Skeletal muscle cell (primary cell): ENCODE measurements around the gene DNAJB2.
"Not testable (repeated sequence)": the region's sequence is repeated elsewhere in the genome, so short reads cannot be mapped to it uniquely, and the experiment has no call there.

Source experiments
- DNase-seq: peaks from one replicate; pipeline ENCODE4 v3.0.0-alpha.2; 2010; ENCODE audit warnings: low read depth
- H3K4me3 ChIP-seq: 2 replicates; pipeline ENCODE4 v1.5.1; 2011; ENCODE audit warnings: low read depth, mild to moderate bottlenecking, control low read depth, low read length, moderate library complexity

DNAJB2 gene

DNA sequence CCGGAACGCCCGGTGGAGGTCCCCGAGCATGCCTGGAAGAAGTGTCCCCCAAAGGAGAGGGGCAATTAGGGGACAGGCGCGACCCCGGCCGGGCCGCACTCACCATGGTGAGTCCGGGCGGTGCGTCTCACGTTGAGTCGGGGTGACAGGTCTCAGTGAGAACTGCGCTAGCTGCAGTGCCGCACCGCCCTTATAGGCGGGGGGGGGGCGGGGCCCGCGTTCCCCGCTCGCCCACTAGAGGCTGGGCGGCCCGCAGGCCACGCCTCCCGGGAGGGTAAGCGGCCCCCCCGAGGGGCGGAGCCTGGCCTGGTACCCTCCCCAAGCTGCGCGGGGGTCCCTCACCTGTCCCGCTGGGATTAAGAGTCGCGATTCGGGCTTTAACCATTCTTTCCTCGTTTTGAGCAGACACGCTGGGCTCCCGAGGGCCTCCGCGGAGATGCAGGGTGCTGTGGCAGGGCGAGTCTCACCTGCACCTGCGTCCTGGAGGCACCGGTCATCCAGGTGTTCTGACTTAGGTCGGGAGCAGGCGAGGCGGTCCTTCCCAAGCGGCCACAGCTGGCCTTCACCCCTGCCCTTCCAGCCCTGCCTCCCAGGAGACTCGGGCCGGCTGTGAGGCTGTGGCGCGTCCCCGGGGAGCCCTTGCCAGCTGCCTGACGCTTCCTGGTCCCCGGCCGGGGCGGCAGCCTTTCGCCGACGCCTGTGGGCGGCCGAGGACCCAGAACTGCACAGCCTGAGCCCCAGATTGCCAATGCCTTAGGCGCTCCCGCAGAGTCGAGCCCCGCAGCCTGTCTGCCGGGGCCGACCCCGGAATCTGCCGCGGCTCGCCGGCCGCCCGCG is 25.2 kb upstream of the DNAJB2 start, which contains the start of gene TUBA4A:
Gene TUBA4A, minus strand, starts transcription at position 166 of the 837 bp plus-strand sequence. Its CDS starts 60 bp downstream, at position 106.
- H3K4me3 ChIP-seq = peak within 1 kb of the TSS; percentile 58
- DNase-seq = no peak

GRCh38 chr2:219254590-219255201 is 24.5 kb upstream of the DNAJB2 start:
- H3K4me3 ChIP-seq = peak overlapping the region; percentile 58
- DNase-seq = no peak

- H3K4me3 ChIP-seq, DNase-seq: not testable (repeated sequence)
Observed at GRCh38 chr2:219258942-219259341, 20.2 kb upstream of the DNAJB2 start.

DNA sequence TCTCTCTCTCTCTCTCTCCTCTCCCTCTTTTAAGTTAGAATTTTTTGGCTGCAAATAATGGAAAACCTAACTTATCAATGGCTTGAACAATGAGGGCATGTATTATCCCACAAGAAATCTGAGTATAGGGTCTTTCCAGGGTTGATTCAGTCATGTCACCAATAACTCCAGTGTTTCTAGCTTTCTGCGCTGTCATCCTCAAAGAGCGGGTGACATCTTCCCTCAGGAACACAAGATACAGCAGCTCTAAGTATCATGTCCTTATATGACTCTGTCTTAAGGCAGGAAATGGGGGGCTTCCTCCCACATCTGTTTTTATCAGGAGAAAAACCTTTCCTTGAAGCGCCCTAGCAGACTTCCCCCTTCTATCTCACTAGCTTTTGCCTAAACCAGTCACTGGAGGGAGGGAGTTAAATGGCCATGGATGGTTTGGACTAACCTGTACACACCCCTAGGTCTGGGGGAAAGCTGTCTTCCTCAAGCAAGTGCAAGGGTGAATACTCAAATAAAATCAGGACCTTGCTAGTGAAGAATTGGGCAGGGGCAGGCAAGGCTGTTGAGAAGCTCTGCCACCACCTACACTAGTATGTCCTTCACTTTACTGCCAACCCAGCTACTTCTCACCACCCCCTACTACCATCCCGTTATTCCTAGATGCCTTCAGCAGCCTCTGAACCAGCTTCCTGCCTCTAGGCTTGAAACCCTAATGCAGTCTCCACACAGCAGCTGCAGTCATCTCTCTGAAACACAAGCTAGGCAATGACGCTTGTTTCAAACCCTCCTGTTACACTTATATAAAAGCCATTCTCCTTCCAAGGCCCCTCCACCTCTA is 17.9 kb upstream of the DNAJB2 start:
- no peak for DNase-seq
- H3K4me3 ChIP-seq = no peak overlapping the region

DNA sequence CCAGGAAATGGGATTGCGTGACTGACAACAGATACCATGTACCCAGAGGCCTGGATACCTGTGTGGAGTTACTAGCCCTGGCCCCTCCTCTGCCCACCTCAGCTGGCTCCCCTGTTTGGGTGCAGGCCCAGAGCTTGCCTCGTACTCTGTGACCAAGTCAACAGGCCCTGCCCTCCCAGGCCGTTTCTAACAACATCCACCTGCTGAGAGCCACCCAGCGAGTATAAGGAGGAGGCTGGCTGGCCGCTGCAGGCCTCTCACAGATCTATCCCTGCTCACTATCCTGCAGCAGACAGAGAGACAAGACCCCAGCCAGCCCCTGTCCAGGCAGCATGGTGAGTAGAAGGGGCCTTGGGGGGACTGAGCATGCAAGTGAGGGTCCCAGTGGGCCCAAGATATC is 12.9 kb upstream of the DNAJB2 start:
- H3K4me3 ChIP-seq = no peak overlapping the region
- DNase-seq = no peak

- no peak overlapping the region for H3K4me3 ChIP-seq
- DNase-seq = no peak
Observed at GRCh38 chr2:219266886-219267285, 12.3 kb upstream of the DNAJB2 start.

- no peak overlapping the region for H3K4me3 ChIP-seq
- DNase-seq = no peak
Observed at GRCh38 chr2:219268294-219268693, 10.9 kb upstream of the DNAJB2 start.

- H3K4me3 ChIP-seq = no peak overlapping the region
- no peak for DNase-seq
Observed at GRCh38 chr2:219269362-219270054, 9.7 kb upstream of the DNAJB2 start.

DNA sequence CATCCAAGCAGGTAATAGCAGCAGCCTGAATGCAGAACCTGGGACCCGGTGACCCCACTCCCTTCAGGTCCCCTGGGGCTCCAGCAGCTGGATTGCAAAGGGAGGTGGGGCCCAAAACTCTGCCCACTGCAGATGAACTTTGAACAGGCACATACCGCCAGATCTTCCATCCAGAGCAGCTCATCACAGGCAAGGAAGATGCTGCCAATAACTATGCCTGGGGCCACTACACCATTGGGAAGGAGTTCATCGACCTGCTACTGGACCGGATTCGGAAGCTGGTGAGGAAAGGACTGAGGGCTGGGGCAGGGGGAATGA is 9.2 kb upstream of the DNAJB2 start:
- H3K4me3 ChIP-seq = no peak overlapping the region
- DNase-seq = no peak

DNA sequence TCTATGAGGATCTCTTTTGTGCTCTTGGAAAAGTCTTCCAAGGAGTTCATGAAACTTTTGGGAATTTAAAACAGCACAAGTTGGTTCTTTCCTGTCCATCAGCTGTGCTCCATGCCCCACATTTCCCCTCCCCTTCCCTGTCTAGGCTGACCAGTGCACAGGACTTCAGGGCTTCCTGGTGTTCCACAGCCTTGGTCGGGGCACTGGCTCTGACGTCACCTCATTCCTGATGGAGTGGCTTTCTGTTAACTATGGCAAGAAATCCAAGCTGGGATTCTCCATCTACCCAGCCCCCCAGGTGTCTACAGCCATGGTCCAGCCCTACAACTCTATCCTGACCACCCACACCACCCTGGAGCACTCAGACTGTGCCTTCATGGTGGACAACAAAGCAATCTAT is 8.1 kb upstream of the DNAJB2 start:
- H3K4me3 ChIP-seq = no peak overlapping the region
- no peak for DNase-seq

GRCh38 chr2:219272356-219272755 is 6.8 kb upstream of the DNAJB2 start:
- no peak for DNase-seq
- no peak overlapping the region for H3K4me3 ChIP-seq

DNA sequence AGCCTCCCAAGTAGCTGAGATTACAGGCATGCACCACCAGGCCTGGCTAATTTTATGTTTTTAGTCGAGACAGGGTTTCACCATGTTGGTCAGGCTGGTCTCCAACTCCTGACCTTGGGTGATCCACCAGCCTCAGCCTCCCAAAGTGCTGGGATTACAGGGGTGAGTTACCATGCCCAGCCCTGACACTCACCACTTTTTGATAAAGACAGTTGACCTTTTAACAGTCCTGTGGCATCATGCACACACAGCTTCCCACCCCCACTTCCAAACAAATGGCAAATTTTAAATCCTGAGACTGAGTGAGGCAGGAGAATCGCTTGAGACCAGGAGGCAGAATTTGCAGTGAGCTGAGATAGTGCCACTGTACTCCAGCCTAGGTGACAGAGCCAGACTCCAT is 6.2 kb upstream of the DNAJB2 start:
- no peak for DNase-seq
- no peak overlapping the region for H3K4me3 ChIP-seq

- DNase-seq = no peak
- no peak overlapping the region for H3K4me3 ChIP-seq
Observed at GRCh38 chr2:219273937-219274336, 5.2 kb upstream of the DNAJB2 start.

DNA sequence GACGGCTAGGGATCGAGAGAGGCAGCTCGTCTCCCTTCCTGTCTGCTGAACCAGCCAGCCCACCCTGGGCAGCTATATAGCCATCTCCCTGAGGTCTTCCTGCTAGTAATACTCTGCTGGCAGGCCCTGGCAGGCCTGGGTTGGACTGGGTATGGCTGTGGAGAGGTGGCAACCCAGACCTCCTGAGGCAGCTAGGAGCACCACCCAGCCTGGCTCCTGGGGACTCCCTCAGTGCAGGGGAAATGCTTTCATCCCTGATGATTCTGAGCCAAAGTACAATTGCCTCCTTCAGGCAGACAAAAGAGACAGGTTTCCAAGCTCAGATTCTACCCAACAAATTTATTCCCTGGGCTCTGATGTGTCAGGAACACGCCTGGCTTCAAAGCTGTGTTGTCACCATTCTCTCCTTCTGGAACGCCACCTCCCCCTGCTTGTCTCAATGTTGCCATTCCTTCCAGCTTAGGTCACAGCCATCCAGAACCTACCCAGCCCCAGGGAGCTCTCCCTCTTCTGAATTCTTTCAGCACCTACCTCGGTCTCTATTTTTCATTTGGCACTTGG is 4.7 kb upstream of the DNAJB2 start:
- peak; percentile 52 for DNase-seq
- H3K4me3 ChIP-seq = no peak overlapping the region

DNA sequence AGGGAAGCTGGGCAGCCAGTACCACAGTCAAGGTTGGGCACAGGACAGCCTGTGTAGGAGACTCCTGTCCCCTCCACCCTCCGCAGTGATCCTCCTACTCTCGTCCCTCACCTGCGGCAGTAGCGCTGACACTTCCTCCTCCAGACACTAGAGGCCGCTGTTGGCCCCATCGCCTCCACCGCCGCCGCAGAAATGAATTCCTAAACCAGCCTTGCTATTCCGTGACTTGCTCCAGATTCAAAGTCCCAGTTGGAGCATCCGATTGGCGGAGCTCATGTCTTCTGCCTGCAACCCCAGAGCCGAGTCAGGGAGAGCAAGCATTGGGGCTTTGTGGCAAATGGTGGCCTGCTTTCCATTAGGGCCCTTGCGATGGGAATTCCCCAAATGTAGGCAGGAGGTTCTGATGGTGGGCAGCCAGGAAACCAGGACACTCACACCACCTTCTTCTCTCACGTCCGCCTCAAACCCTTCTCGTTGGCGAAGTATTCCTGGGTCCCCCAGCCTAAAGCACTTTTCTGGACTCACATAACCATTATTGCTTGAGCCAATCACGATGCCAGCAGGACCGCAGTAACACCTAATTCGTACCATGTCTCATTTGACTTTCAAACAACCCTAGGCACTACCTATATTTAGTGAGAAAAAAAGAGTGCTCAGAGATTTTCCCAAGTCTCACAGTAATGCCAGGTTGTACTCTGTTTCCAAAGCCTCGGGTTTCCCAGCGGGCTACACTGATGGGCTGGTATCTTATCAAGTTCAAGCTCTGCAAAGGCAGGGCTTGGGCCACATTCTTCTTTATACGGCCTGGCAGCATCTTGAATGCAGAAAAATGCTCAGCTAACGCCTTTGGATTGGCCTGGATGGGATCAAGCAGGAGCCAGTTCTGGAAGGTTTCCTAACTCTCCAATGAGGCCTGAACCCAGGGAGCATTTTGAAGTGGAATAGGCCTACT is 1.2 kb upstream of the DNAJB2 start:
- H3K4me3 ChIP-seq = no peak overlapping the region
- DNase-seq = no peak

- DNase-seq = no peak
- H3K4me3 ChIP-seq = peak overlapping the region; percentile 30
Observed at GRCh38 chr2:219278655-219279150, 463 bp upstream of the DNAJB2 start.

- no peak for DNase-seq
- H3K4me3 ChIP-seq = peak overlapping the region; percentile 59
Observed at GRCh38 chr2:219279916-219280516, 850 bp downstream of the DNAJB2 start.

DNA sequence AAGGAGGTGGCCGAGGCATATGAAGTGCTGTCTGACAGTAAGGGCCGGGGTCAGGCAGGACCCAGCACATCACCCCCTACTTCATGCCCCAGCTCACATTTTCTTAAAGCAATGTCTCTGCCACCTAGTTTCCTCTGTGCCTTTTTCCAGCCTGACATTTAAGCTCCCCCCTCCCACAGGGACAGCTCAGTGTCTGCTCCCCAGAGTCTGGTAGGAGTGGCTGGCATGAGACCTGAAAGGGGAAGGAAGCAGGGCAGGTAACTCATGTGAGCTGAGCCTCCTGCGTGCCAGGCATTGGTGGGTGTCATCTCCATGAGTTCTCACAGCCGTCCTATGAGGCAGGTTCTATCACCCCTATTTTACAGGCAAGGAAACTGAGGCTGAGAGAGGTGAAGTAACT is 1.5 kb downstream of the DNAJB2 start:
- no peak for DNase-seq
- H3K4me3 ChIP-seq = peak overlapping the region; percentile 59
